GM21526 (cell line): Measurements from ENCODE around the gene ARHGAP20.

Experiments used
- ATAC-seq: cut with Tn5 transposase; IDR thresholded peaks from one replicate; pipeline ENCODE4 v1.9.1; 2021; ENCODE audit warnings: moderate library complexity; ENCODE audit not compliant: unreplicated experiment, low FRiP score

Gene ARHGAP20

GRCh38 chr11:110614031-110614430 is 98.2 kb downstream of the ARHGAP20 start:
- no peak for ATAC-seq

DNA sequence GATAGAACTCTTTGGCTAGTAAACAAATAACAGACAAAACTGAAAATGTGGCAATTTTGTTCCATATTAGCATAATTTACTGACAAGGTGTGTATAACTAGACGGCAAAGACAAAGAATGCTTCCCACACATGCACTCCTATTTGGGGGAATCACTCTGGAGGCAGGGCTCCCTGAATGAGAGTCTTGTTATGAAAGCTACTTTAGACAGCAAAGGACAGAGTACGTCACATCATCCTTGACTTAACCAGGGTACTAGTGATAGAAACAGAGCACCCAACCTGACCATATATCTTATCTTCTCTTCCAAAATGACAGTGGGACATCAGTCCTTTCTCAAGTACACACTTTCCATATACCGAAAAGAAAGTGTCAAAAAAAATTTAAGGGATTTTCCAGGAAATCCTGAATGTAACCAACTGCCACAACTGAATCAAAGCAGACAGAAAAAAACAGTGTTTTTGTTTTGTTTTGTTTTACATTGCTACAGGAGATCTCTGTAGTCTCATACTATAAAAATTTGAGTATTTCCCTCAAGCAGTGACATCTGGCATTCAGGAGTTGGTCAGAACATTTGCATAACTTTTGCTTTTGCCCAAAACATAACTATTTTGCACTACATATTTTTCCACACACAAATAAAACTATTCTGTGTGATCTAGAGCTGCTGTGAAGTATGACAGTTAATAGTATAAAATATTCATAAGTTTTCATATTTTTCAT is 98.9 kb downstream of the ARHGAP20 start:
- no peak for ATAC-seq

GRCh38 chr11:110606415-110606814 is 105.8 kb downstream of the ARHGAP20 start:
- ATAC-seq = no peak

GRCh38 chr11:110601936-110602335 is 110.3 kb downstream of the ARHGAP20 start:
- no peak for ATAC-seq

DNA sequence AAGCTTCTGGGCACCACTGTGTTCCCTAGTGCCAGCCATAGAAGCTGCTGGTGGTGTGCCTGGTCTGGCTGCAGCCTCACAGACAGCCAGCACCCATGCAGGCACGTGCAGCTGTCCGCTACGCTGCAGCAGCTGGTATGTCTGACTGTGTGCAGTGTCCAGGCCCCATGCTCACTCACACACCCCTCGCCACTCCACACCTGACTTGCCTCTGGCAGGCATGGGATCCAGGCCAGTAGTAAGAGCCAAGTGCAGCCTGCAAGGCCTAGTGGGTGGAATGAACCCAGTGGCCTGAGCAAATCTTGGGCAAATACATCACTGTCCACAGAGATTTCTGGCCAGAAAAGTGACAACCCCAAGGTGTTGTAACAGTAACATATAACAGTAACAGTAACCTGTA is 111.9 kb downstream of the ARHGAP20 start:
- ATAC-seq = no peak

DNA sequence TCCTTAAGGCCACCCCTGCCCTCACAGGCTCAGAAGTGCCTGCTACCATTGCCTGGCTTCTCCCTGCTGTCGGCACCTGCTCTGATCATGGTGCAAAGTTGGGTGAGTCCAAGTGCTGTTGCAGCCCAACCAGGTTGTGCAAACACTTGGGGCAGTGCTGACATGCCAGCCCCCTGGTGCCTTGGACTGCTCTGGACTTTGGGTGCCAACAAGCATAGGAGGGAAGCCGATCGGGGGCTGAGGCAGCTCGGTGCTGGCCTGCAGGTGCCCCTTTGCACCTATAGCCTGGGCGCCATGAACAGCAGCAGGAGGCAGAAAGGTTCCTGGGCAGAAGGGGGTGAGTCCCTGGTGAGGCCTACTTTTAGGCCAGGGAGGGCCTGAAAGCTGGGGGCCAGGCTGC is 113.0 kb downstream of the ARHGAP20 start:
- no peak for ATAC-seq

GRCh38 chr11:110598725-110599124 is 113.5 kb downstream of the ARHGAP20 start:
- ATAC-seq = no peak

GRCh38 chr11:110587972-110588371 is 124.3 kb downstream of the ARHGAP20 start:
- ATAC-seq = no peak

DNA sequence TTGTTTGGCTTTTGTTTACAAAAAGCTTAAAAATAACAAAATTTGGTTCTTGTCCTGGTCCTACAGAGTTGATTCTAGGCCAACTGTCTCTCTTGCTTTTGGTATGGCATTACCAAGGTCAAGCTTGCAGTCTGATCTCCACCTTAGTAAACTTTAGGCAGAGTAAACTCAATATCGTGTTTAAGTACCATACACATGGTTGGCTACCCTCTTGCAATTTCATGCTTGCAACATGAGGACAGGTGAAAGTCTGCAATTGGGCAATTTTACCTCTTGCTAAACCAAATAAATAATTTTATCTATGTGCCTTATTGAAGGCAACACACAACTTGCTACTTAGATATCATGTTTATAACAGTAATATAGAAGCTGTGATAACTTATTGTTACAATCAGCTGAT is 125.1 kb downstream of the ARHGAP20 start:
- no peak for ATAC-seq

- ATAC-seq = no peak
Observed at GRCh38 chr11:110584150-110584549, 128.1 kb downstream of the ARHGAP20 start.

GRCh38 chr11:110582728-110583432 is 129.4 kb downstream of the ARHGAP20 start:
- no peak for ATAC-seq

DNA sequence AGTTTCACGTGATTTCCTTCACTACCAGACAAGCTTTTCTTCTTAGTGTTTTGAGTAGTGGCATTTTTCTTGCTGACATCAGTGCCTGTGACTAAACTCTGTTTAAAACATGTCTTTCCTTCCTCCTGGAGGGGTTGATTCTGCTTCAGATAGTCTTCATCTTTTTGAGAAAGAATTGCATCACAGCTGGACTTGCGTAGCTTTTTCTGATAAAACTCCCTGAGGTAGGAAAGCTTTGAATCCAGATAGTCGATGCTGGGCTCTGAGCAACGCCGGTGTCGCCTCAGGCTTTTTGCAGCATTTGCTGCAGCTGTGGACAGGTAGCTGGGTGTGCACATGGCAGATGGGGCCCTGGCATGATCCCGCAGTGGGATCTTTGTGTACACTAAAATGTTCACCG is 131.7 kb downstream of the ARHGAP20 start:
- ATAC-seq = no peak

DNA sequence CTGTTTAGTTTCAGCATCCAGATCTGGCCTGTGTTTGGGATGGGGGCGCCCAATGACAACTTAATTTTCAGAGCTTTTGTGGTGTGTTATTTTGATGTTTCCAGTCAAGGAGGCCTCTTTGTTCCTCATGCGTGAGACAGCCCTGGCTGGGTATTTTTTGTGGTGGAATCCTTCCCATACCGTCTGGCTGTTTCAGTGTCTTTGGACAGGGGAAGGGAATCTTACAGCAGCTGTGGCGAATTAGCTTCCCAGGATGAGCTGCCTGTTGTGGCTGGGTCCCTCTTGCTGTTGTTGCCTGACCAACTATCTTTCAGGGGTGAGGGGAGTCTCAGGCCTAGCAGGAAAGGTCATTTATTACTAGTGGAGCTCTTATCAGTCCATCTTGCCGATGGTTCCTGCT is 138.8 kb downstream of the ARHGAP20 start:
- ATAC-seq = no peak

DNA sequence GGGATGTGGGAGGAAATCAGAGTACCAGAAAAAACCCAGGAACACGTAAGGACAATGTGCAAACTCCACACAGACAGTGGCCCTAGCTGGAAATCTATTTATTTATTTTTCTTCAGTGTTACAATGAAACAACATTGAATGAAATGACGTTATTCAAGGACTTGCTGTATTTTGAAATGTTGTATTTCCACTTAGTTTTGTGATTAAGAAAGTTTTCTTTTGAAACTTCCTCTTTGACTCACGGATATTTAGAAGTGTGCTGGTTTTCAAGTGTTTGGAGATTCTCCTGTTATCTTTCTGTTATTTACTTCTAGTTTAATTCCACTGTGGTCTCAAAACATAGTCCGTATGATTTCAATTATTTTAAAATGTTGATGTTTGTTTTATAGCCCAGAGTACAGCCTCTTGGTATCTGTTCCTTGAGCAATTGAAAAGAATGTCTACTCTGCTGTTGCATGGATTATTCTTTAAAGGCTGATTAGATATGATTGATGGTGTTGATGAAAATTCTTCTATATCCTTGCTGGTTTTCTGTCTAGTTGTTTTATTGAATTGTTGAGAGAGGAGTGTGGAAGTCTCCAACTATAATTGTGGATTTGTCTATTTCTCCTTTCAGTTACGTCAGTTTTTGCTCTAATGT is 141.0 kb downstream of the ARHGAP20 start:
- no peak for ATAC-seq

GRCh38 chr11:110566577-110566976 is 145.7 kb downstream of the ARHGAP20 start:
- ATAC-seq = no peak

DNA sequence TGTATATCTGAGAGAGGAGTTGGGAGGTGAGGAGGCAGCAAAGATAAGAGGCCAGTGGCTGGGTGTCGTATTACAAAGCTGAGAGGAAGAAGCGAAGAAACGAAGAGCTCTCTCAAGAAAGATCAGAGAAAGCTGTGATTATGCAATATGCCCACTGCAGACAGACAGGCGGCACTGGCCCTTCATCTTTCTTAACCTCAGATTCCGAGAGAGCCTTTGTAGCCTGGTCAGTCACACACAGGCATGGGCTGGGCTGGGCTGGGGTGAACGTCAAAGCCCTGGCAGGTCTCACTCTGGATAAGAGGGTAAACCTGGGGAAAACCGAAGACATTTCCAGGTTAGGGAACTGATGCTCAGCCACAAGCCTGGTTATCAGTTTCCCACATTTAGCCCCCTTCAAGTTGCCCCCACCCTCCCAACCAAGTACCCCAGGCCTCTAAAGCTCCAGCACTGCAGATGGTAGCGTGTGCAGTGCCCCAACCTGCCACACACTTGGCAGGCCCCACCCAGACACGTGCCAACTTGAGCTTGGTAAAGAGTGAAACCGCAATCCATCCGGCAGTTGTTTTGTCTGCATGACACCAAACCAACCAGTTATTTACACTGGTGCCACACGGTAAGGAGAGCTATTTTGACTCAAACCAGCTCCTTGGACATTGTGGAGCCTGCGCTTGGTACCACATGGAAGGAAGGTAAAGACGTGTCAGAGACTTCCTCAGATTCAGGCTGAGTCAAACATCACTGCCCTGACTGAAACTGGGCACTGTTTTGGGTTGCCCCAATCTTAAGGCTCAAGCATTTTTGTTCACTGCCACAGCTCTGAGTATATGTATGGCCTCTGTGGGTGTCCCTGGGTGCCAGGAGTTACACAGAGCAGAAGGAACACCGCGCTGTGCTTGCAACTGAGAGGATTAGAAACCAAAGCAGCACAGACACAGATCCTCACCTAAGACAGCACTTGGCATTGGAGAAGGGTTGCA is 146.6 kb downstream of the ARHGAP20 start:
- no peak for ATAC-seq

- no peak for ATAC-seq
Observed at GRCh38 chr11:110564676-110565356, 147.4 kb downstream of the ARHGAP20 start.

GRCh38 chr11:110544779-110545178 is 167.5 kb downstream of the ARHGAP20 start:
- ATAC-seq = no peak

DNA sequence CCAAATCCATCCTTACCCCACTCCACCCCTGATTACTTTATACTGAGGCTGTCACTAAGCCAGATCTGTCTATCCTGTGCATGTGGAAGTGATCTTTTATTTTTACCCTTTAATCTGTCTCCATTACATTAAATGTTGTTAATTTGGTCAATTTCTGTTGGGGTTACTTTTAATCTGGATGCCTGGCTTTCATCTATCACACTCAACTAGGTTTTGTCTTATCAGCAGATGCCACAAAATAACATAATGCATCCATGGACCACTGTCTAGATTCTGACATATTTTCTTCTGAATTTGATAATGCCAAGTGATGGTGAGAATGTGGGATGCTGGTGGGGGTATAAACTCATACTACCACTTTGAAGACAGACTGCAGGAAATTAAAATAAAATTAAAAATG is 174.1 kb downstream of the ARHGAP20 start:
- no peak for ATAC-seq
